ENCODE data around the gene ZNF746.
A peak's percentile ranks its signal among the peaks of the same experiment; 100 is the strongest.
"Not testable (repeated sequence)": the region's sequence is repeated elsewhere in the genome, so short reads cannot be mapped to it uniquely, and the experiment has no call there.

ZNF746 gene
- 8.0 to 57.7 (median 31.7) reads per million in 17 experiments for total RNA-seq

GRCh38 chr7:149497467-149498261 lies at the start of gene ZNF746:
Gene ZNF746 (minus strand): TSS chr7:149497809. CDS start chr7:149497536, 273 bp downstream.
- DNase-seq: peak; percentile 92 to 96 (median 94)

GRCh38 chr7:149547126-149547525 lies 49.5 kb upstream of the ZNF746 start:
- no peak for DNase-seq

GRCh38 chr7:149546331-149546730 lies 48.7 kb upstream of the ZNF746 start:
- DNase-seq: no peak

- DNase-seq: no peak
Measured at GRCh38 chr7:149544028-149544427, 46.4 kb upstream of the ZNF746 start.

GRCh38 chr7:149532654-149533053 lies 35.0 kb upstream of the ZNF746 start:
- no peak for DNase-seq

- DNase-seq: peak in 2 of 4 experiments; percentile 17 to 21
Measured at GRCh38 chr7:149529136-149529718, 31.6 kb upstream of the ZNF746 start.

GRCh38 chr7:149527414-149527813 lies 29.8 kb upstream of the ZNF746 start:
- no peak for DNase-seq

- DNase-seq: peak in 1 of 4 experiments; percentile 5
Measured at GRCh38 chr7:149525280-149525679, 27.7 kb upstream of the ZNF746 start.

- DNase-seq: no peak
Measured at GRCh38 chr7:149524394-149524793, 26.8 kb upstream of the ZNF746 start.

- DNase-seq: no peak
Measured at GRCh38 chr7:149510248-149510647, 12.6 kb upstream of the ZNF746 start.

GRCh38 chr7:149509774-149510173 lies 12.2 kb upstream of the ZNF746 start:
- no peak for DNase-seq

- DNase-seq: no peak
Measured at GRCh38 chr7:149505551-149505950, 7.9 kb upstream of the ZNF746 start.

- no peak for DNase-seq
Measured at GRCh38 chr7:149501651-149502050, 4.0 kb upstream of the ZNF746 start.

- DNase-seq: no peak
Measured at GRCh38 chr7:149500910-149501309, 3.3 kb upstream of the ZNF746 start.

GRCh38 chr7:149500201-149500600 lies 2.6 kb upstream of the ZNF746 start:
- DNase-seq: no peak

- DNase-seq: no peak
Measured at GRCh38 chr7:149498811-149499210, 1.2 kb upstream of the ZNF746 start.

- peak; percentile 11 to 69 (median 42) for DNase-seq
Measured at GRCh38 chr7:149496642-149497391, 792 bp downstream of the ZNF746 start.

- peak; percentile 44 to 72 (median 58) for DNase-seq
Measured at GRCh38 chr7:149495785-149496641, 1.6 kb downstream of the ZNF746 start.

GRCh38 chr7:149494738-149495368 lies 2.8 kb downstream of the ZNF746 start:
- DNase-seq: peak; percentile 78 to 92 (median 86)

GRCh38 chr7:149493975-149494374 lies 3.6 kb downstream of the ZNF746 start:
- not testable (repeated sequence) for DNase-seq

- DNase-seq: no peak
Measured at GRCh38 chr7:149493366-149493765, 4.2 kb downstream of the ZNF746 start.

Measured in suppressor macrophage (primary cell).